HEK293T (cell line): ENCODE data around the gene LIN54.

Experiments
- BHLHE40 ChIP-seq: fragments of 450-650 bp; IDR thresholded peaks from 2 replicates; pipeline ENCODE4 v1.6.1; 2016; ENCODE audit warnings: mild to moderate bottlenecking, moderate library complexity, borderline replicate concordance
- ELF4 ChIP-seq: fragments of 450-650 bp; IDR thresholded peaks from 2 replicates; pipeline ENCODE4 v1.6.1; 2017; ENCODE audit warnings: antibody characterized with exemption
- FOXA1 ChIP-seq: fragments of 450-650 bp; IDR thresholded peaks from 2 replicates; pipeline ENCODE4 v1.6.1; 2016; ENCODE audit warnings: mild to moderate bottlenecking
- FOXK2 ChIP-seq: fragments of 450-650 bp; IDR thresholded peaks from 2 replicates; pipeline ENCODE4 v1.6.1; 2016; ENCODE audit warnings: mild to moderate bottlenecking
- FOXM1 ChIP-seq: fragments of 450-650 bp; IDR thresholded peaks from 2 replicates; pipeline ENCODE4 v1.6.1; 2017; ENCODE audit warnings: mild to moderate bottlenecking, borderline replicate concordance
- HDGF ChIP-seq: fragments of 450-650 bp; IDR thresholded peaks from 2 replicates; pipeline ENCODE4 v1.6.1; 2017; ENCODE audit warnings: antibody characterized with exemption, borderline replicate concordance
- L3MBTL2 ChIP-seq: fragments of 450-650 bp; conservative IDR thresholded peaks from 2 replicates; pipeline ENCODE4 v1.6.1; 2016; ENCODE audit warnings: mild to moderate bottlenecking
- PKNOX1 ChIP-seq: fragments of 450-650 bp; IDR thresholded peaks from 2 replicates; pipeline ENCODE4 v1.6.1; 2016
- SP1 ChIP-seq: fragments of 450-650 bp; IDR thresholded peaks from 2 replicates; pipeline ENCODE4 v1.6.1; 2017
- SUZ12 ChIP-seq: fragments of 450-650 bp; IDR thresholded peaks from 2 replicates; pipeline ENCODE4 v1.6.1; 2016; ENCODE audit warnings: mild to moderate bottlenecking
- ZNF384 ChIP-seq: fragments of 450-650 bp; IDR thresholded peaks from 2 replicates; pipeline ENCODE4 v1.6.1; 2016

GRCh38 chr4:83012200-83012686 lies 1.6 kb upstream of the LIN54 start:
- TF ChIP-seq FOXA1, result no peak
- no peak for TF ChIP-seq FOXM1
- no peak for TF ChIP-seq HDGF
- no peak for TF ChIP-seq SUZ12
- TF ChIP-seq PKNOX1, result no peak
- no peak for TF ChIP-seq FOXK2
- TF ChIP-seq BHLHE40, result no peak
- TF ChIP-seq ELF4, result no peak
- no peak for TF ChIP-seq ZNF384
- no peak for TF ChIP-seq L3MBTL2
- no peak for TF ChIP-seq SP1
